ENCODE measurements around the gene ASGR2.
A peak's percentile ranks its signal among the peaks of the same experiment; 100 is the strongest.

DNA sequence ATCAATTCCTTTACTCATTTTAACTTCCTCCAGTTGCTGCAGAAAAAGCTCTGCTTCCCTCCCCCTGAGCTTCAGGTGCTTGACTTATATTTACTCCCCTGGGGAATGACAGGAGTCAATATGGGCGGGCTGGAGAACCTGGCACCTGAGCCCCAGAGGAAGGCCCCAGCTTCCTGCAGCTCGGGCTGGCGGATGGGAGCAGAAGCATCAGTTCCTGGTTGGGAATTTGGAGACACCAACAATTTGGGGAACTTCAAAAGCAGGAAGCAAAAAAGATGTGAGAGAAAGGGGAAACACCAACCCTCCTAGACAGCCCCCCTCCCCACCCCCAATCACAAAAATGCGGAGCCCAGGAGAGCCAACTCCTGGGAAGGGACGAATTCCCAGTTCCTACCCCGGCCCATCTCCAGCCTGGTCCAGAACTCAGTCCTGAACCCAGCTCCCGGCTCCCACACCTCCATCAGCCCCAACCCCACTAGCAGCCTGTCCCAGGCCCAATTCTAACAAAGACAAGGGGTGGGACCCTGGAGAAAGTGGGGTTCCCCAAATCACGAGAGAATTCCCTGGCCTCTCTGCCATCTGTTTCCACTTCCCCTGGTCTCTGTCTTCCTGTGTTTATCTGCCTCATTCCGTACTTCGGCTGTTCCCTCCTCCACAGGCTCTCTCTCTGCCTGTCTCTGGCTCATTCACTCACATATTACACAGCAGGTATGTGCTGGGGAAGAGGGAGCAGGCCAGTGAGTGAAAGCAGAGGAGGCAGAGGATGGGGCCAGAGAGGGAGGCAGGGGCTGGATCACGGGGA is 16.2 kb upstream of the ASGR2 start:
- TF ChIP-seq, protein P1, sequence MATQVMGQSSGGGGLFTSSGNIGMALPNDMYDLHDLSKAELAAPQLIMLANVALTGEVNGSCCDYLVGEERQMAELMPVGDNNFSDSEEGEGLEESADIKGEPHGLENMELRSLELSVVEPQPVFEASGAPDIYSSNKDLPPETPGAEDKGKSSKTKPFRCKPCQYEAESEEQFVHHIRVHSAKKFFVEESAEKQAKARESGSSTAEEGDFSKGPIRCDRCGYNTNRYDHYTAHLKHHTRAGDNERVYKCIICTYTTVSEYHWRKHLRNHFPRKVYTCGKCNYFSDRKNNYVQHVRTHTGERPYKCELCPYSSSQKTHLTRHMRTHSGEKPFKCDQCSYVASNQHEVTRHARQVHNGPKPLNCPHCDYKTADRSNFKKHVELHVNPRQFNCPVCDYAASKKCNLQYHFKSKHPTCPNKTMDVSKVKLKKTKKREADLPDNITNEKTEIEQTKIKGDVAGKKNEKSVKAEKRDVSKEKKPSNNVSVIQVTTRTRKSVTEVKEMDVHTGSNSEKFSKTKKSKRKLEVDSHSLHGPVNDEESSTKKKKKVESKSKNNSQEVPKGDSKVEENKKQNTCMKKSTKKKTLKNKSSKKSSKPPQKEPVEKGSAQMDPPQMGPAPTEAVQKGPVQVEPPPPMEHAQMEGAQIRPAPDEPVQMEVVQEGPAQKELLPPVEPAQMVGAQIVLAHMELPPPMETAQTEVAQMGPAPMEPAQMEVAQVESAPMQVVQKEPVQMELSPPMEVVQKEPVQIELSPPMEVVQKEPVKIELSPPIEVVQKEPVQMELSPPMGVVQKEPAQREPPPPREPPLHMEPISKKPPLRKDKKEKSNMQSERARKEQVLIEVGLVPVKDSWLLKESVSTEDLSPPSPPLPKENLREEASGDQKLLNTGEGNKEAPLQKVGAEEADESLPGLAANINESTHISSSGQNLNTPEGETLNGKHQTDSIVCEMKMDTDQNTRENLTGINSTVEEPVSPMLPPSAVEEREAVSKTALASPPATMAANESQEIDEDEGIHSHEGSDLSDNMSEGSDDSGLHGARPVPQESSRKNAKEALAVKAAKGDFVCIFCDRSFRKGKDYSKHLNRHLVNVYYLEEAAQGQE (IDR thresholded peaks at IDR 0.05; ENCODE audit: insufficient read depth in 1 of 2, low read depth in 2 of 2, low read length in 2 of 2), result peak in 1 of 2 experiments; percentile 41; a peak in 1 of 4 replicates
- TF ChIP-seq TAF1 (IDR thresholded peaks at IDR 0.05; ENCODE audit: borderline replicate concordance, insufficient read depth, low read length), result no peak
- TF ChIP-seq POLR2AphosphoS5 (IDR thresholded peaks at IDR 0.05; ENCODE audit: low read depth, low read length), result no peak
- 0 out of 2 replicates have a peak, but pooled peaks have one; percentile 28 for TF ChIP-seq SIN3A (IDR thresholded peaks at IDR 0.05; ENCODE audit: borderline replicate concordance, insufficient read depth, low read length)

Data from PFSK-1 (cell line).